HepG2 (cell line): Measurements from ENCODE around the gene PYGO2. TPM values are rescaled to one million over a fixed set of nuclear protein-coding genes. Genes with fewer than 3 reads are reported as not detected.
A peak's percentile ranks its signal among the peaks of the same experiment; 100 is the strongest.

Experiments
- EEA1 ChIP-seq: sonication (generic); formaldehyde crosslinking; IDR thresholded peaks from 2 replicates; pipeline ENCODE4 v1.5.1; 2020; ENCODE audit warnings: mild to moderate bottlenecking, missing genetic modification reagents, borderline replicate concordance
- ETV5 ChIP-seq: IDR thresholded peaks from 2 replicates; pipeline ENCODE4 v1.6.1; 2018; ENCODE audit warnings: missing biosample characterization, missing genetic modification reagents, inconsistent platforms, borderline replicate concordance
- HIC2 ChIP-seq: sonication (generic); formaldehyde crosslinking; IDR thresholded peaks from 2 replicates; pipeline ENCODE4 v1.9.0; 2022; ENCODE audit warnings: low read depth, missing genetic modification reagents
- MAZ ChIP-seq, 2 experiments: sonication (generic) in 1 of 2; formaldehyde crosslinking in 1 of 2; IDR thresholded peaks; 2 replicates each; pipeline versions ENCODE4 v1.5.0 to v1.6.1; 2012 to 2020; ENCODE audit warnings: low read depth in 2 of 2, mild to moderate bottlenecking in 2 of 2, borderline replicate concordance in 1 of 2, improper control_type of control experiment in 1 of 2, low read length in 1 of 2, missing genetic modification reagents in 1 of 2, moderate library complexity in 1 of 2
- MYC ChIP-seq: sonication (generic); formaldehyde crosslinking; IDR thresholded peaks from 2 replicates; pipeline ENCODE4 v1.9.0; 2021; ENCODE audit warnings: missing genetic modification reagents, borderline replicate concordance
- NFYC ChIP-seq: IDR thresholded peaks from 2 replicates; pipeline ENCODE4 v1.6.1; 2016; ENCODE audit warnings: missing genetic modification reagents, missing compliant biosample characterization
- PCBP2 ChIP-seq: fragments of 200-400 bp; formaldehyde crosslinking; optimal IDR thresholded peaks from 2 replicates; pipeline ENCODE3; 2018; ENCODE audit warnings: low read length, low read depth; ENCODE audit not compliant: poor library complexity, severe bottlenecking
- POLR2AphosphoS5 ChIP-seq: IDR thresholded peaks from 2 replicates; pipeline ENCODE4 v1.6.1; 2012; ENCODE audit warnings: low read depth, low read length
- SIX4 ChIP-seq: sonication (generic); formaldehyde crosslinking; IDR thresholded peaks from 2 replicates; pipeline ENCODE4 v1.4.0; 2020; ENCODE audit warnings: missing genetic modification reagents
- SP1 ChIP-seq, 2 experiments: fragments of 450-650 bp in 1 of 2; sonication (generic) in 1 of 2; formaldehyde crosslinking in 1 of 2; IDR thresholded peaks; 2 replicates each; pipeline versions ENCODE4 v1.4.0 to v1.6.1; 2016 to 2020; ENCODE audit warnings: missing genetic modification reagents in 1 of 2
- ZNF556 ChIP-seq: sonication (generic); formaldehyde crosslinking; IDR thresholded peaks from 2 replicates; pipeline ENCODE4 v1.4.0; 2020; ENCODE audit warnings: mild to moderate bottlenecking, missing genetic modification reagents, borderline replicate concordance
- ZNF574 ChIP-seq: sonication (generic); formaldehyde crosslinking; IDR thresholded peaks from 2 replicates; pipeline ENCODE4 v1.4.0; 2020; ENCODE audit warnings: missing genetic modification reagents
- polyA plus RNA-seq, 8 experiments: library from polyadenylated mRNA; depleted of rRNA in 3 of 8; stranded (reverse) in 7 of 8; unstranded in 1 of 8; fragments of >200 nt; fragmentation: Illumina TruSeq in 4 of 8; extraction: Trizol in 4 of 8; gene quantifications; 2 replicates each; pipeline versions ENCODE4 v1.2.1 to v1.2.3, GENCODE V29; 2011 to 2016; ENCODE audit warnings: low read depth in 4 of 8, missing spikeins in 1 of 8, mixed read lengths in 1 of 8; ENCODE audit not compliant: insufficient read depth in 1 of 8
- total RNA-seq, 5 experiments: library from RNA; depleted of rRNA; stranded (reverse); fragments of >200 nt; fragmentation: Illumina TruSeq; extraction: Trizol; gene quantifications; 2 replicates each; pipeline ENCODE4 v1.2.3, GENCODE V29; 2016; ENCODE audit warnings: low read depth in 1 of 5
- TF ChIP-seq, protein P1 (sequence below): sonication (generic); formaldehyde crosslinking; IDR thresholded peaks from 2 replicates; pipeline ENCODE4 v1.5.1; 2020; ENCODE audit warnings: mild to moderate bottlenecking, missing genetic modification reagents, moderate library complexity
- TF ChIP-seq, protein P2 (sequence below): sonication (generic); formaldehyde crosslinking; IDR thresholded peaks from 2 replicates; pipeline ENCODE4 v1.4.0; 2020; ENCODE audit warnings: missing genetic modification reagents

PYGO2 gene
- total and polyA plus RNA-seq, 2 of the 13 experiments (the other 11 are each of a cell fraction or from before 2014, with no cell fraction given), result 20.3 to 21.8 TPM

GRCh38 chr1:154970631-154971340 lies 9.2 kb upstream of the PYGO2 start, which contains the start of gene SHC1 (continued):
- peak; percentile 83 for TF ChIP-seq MAZ (IDR thresholded peaks at IDR 0.05; ENCODE audit: borderline replicate concordance, low read depth, low read length)
- TF ChIP-seq MAZ (CRISPR knock-in tag; IDR thresholded peaks at IDR 0.05; ENCODE audit: low read depth), result 0 out of 2 replicates have a peak, but pooled peaks have one; percentile 48
- TF ChIP-seq HIC2 (CRISPR knock-in tag), result no peak
- peak; percentile 65 for TF ChIP-seq NFYC
- TF ChIP-seq PCBP2, result peak; percentile 26
- TF ChIP-seq ETV5, result peak; percentile 40; the same call in 1 of the 2 replicates
- TF ChIP-seq, protein P1, sequence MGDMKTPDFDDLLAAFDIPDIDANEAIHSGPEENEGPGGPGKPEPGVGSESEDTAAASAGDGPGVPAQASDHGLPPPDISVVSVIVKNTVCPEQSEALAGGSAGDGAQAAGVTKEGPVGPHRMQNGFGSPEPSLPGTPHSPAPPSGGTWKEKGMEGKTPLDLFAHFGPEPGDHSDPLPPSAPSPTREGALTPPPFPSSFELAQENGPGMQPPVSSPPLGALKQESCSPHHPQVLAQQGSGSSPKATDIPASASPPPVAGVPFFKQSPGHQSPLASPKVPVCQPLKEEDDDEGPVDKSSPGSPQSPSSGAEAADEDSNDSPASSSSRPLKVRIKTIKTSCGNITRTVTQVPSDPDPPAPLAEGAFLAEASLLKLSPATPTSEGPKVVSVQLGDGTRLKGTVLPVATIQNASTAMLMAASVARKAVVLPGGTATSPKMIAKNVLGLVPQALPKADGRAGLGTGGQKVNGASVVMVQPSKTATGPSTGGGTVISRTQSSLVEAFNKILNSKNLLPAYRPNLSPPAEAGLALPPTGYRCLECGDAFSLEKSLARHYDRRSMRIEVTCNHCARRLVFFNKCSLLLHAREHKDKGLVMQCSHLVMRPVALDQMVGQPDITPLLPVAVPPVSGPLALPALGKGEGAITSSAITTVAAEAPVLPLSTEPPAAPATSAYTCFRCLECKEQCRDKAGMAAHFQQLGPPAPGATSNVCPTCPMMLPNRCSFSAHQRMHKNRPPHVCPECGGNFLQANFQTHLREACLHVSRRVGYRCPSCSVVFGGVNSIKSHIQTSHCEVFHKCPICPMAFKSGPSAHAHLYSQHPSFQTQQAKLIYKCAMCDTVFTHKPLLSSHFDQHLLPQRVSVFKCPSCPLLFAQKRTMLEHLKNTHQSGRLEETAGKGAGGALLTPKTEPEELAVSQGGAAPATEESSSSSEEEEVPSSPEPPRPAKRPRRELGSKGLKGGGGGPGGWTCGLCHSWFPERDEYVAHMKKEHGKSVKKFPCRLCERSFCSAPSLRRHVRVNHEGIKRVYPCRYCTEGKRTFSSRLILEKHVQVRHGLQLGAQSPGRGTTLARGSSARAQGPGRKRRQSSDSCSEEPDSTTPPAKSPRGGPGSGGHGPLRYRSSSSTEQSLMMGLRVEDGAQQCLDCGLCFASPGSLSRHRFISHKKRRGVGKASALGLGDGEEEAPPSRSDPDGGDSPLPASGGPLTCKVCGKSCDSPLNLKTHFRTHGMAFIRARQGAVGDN (CRISPR knock-in tag), result peak; percentile 77
- TF ChIP-seq ZNF574 (CRISPR knock-in tag), result peak; percentile 32; the same call in 1 of the 2 replicates
- TF ChIP-seq POLR2AphosphoS5, result peak; percentile 89
- peak; percentile 41; the same call in 1 of the 2 replicates for TF ChIP-seq MYC (CRISPR knock-in tag)
- TF ChIP-seq ZNF556, result no peak
- TF ChIP-seq, protein P2, sequence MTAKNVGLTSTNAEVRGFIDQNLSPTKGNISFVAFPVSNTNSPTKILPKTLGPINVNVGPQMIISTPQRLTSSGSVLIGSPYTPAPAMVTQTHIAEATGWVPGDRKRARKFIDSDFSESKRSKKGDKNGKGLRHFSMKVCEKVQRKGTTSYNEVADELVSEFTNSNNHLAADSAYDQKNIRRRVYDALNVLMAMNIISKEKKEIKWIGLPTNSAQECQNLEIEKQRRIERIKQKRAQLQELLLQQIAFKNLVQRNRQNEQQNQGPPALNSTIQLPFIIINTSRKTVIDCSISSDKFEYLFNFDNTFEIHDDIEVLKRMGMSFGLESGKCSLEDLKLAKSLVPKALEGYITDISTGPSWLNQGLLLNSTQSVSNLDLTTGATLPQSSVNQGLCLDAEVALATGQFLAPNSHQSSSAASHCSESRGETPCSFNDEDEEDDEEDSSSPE (CRISPR knock-in tag), result no peak
- no peak for TF ChIP-seq EEA1
- TF ChIP-seq SIX4, result no peak
- no peak for TF ChIP-seq SP1 (IDR thresholded peaks at IDR 0.05)
- TF ChIP-seq SP1 (CRISPR knock-in tag; IDR thresholded peaks at IDR 0.05), result peak; percentile 37; the same call in 1 of the 2 replicates
